Limb (tissue), 2 donors: Measurements from ENCODE around the gene NMNAT2.
"Not testable (repeated sequence)": the region's sequence is repeated elsewhere in the genome, so short reads cannot be mapped to it uniquely, and the experiment has no call there.

Source experiments
- DNase-seq, 2 donors: peaks; one replicate each; pipeline ENCODE4 v3.0.0-alpha.2; 2016; ENCODE audit errors: extremely low spot score in 2 of 2

NMNAT2 gene

GRCh38 chr1:183417772-183418491 is at the start of gene NMNAT2:
TSS of gene NMNAT2 (minus strand) at chr1:183418380. CDS start at chr1:183418267, 113 bp downstream.
- peak in 1 of 2 donors; percentile 72 for DNase-seq

GRCh38 chr1:183467687-183468086 is 49.5 kb upstream of the NMNAT2 start:
- DNase-seq: no peak

- DNase-seq: no peak
These were observed 48.6 kb upstream of the NMNAT2 start for GRCh38 chr1:183466781-183467180.

- no peak for DNase-seq
These were observed 45.4 kb upstream of the NMNAT2 start for GRCh38 chr1:183463566-183463965.

GRCh38 chr1:183461350-183461749 is 43.2 kb upstream of the NMNAT2 start:
- DNase-seq: no peak

- DNase-seq: no peak
These were observed 42.4 kb upstream of the NMNAT2 start for GRCh38 chr1:183460596-183460995.

GRCh38 chr1:183457449-183457848 is 39.3 kb upstream of the NMNAT2 start:
- no peak for DNase-seq

GRCh38 chr1:183456826-183457225 is 38.6 kb upstream of the NMNAT2 start:
- DNase-seq: no peak

- no peak for DNase-seq
These were observed 36.2 kb upstream of the NMNAT2 start for GRCh38 chr1:183454377-183454776.

GRCh38 chr1:183450093-183450492 is 31.9 kb upstream of the NMNAT2 start:
- DNase-seq: no peak

GRCh38 chr1:183449223-183449770 is 31.1 kb upstream of the NMNAT2 start:
- no peak for DNase-seq

- DNase-seq: peak in 1 of 2 donors; percentile 10
These were observed 26.1 kb upstream of the NMNAT2 start for GRCh38 chr1:183444243-183444642.

- no peak for DNase-seq
These were observed 25.3 kb upstream of the NMNAT2 start for GRCh38 chr1:183443466-183443865.

GRCh38 chr1:183443011-183443410 is 24.8 kb upstream of the NMNAT2 start:
- peak in 1 of 2 donors; percentile 62 for DNase-seq

- no peak for DNase-seq
These were observed 19.9 kb upstream of the NMNAT2 start for GRCh38 chr1:183438060-183438459.

- DNase-seq: no peak
These were observed 17.3 kb upstream of the NMNAT2 start for GRCh38 chr1:183435497-183435896.

- DNase-seq: no peak
These were observed 15.5 kb upstream of the NMNAT2 start for GRCh38 chr1:183433703-183434102.

GRCh38 chr1:183432548-183432875 is 14.3 kb upstream of the NMNAT2 start:
- no peak for DNase-seq

GRCh38 chr1:183431840-183432547 is 13.8 kb upstream of the NMNAT2 start:
- no peak for DNase-seq

GRCh38 chr1:183427591-183427990 is 9.4 kb upstream of the NMNAT2 start:
- not testable (repeated sequence) for DNase-seq

GRCh38 chr1:183424691-183425090 is 6.5 kb upstream of the NMNAT2 start:
- no peak for DNase-seq

- no peak for DNase-seq
These were observed 5.4 kb upstream of the NMNAT2 start for GRCh38 chr1:183423541-183423940.

- no peak for DNase-seq
These were observed 1.2 kb upstream of the NMNAT2 start for GRCh38 chr1:183419399-183419798.
